ENCODE measurements around the gene INSYN2B. TPM values are rescaled to one million over a fixed set of nuclear protein-coding genes. Genes with fewer than 3 reads are reported as not detected.

Gene INSYN2B
- total RNA-seq, 1 experiment from 2014 or later = not detected

DNA sequence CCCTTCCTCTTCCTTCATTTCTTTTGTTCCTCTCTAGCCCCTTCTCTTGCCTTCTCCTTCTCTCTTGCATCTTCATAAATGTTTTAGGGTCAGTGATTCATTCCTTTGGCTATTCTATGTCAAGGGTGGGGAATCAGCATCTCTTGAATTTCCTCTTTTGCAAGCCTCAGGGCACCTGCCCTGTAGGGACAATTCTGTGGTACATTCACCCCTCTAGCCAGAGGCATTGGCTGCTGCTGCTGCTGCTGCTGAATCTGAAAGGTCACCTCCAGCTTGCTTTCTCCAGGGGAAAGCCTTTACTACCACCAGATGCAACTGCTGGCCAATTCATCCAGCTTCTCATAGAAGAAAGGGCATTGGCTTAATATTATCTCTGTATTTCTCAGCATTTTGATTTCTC is 87.3 kb downstream of the INSYN2B start:
- no peaks in the 10 kb centered on the region for H3K9me2 ChIP-seq (ENCODE audit: insufficient read depth)
- RAD21 ChIA-PET (ENCODE audit: low non-redundant PET in 1 of 2, low total read pairs in 2 of 2, uncharacterized antibody in 2 of 2, unreplicated experiment in 2 of 2) = no interaction called here
- H3K36me3 ChIP-seq (ENCODE audit: control insufficient read depth in 1 of 2, insufficient read depth in 2 of 2, low read length in 2 of 2) = no peaks in the 10 kb centered on the region
- no peaks in the 10 kb centered on the region for H3K9me3 ChIP-seq (ENCODE audit: control insufficient read depth in 1 of 2, insufficient read depth in 1 of 2, low read depth in 1 of 2, low read length in 2 of 2)
- H2AFZ ChIP-seq (ENCODE audit: low read depth, low read length, poor library complexity, severe bottlenecking) = no peak overlapping the region
- no peak overlapping the region for H3K27ac ChIP-seq (ENCODE audit: low read depth, low read length)
- no peak for TF ChIP-seq SRF (IDR thresholded peaks at IDR 0.05; ENCODE audit: low read depth)
- no peak for TF ChIP-seq TCF7L2 (IDR thresholded peaks at IDR 0.05; ENCODE audit: borderline replicate concordance, extremely low read depth, insufficient read depth, insufficient read length)
- TF ChIP-seq EZH2 (IDR thresholded peaks at IDR 0.05) = no peak
- TF ChIP-seq, protein P1, sequence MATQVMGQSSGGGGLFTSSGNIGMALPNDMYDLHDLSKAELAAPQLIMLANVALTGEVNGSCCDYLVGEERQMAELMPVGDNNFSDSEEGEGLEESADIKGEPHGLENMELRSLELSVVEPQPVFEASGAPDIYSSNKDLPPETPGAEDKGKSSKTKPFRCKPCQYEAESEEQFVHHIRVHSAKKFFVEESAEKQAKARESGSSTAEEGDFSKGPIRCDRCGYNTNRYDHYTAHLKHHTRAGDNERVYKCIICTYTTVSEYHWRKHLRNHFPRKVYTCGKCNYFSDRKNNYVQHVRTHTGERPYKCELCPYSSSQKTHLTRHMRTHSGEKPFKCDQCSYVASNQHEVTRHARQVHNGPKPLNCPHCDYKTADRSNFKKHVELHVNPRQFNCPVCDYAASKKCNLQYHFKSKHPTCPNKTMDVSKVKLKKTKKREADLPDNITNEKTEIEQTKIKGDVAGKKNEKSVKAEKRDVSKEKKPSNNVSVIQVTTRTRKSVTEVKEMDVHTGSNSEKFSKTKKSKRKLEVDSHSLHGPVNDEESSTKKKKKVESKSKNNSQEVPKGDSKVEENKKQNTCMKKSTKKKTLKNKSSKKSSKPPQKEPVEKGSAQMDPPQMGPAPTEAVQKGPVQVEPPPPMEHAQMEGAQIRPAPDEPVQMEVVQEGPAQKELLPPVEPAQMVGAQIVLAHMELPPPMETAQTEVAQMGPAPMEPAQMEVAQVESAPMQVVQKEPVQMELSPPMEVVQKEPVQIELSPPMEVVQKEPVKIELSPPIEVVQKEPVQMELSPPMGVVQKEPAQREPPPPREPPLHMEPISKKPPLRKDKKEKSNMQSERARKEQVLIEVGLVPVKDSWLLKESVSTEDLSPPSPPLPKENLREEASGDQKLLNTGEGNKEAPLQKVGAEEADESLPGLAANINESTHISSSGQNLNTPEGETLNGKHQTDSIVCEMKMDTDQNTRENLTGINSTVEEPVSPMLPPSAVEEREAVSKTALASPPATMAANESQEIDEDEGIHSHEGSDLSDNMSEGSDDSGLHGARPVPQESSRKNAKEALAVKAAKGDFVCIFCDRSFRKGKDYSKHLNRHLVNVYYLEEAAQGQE (IDR thresholded peaks at IDR 0.05; ENCODE audit: low read depth) = no peak
- TF ChIP-seq ZNF274 (IDR thresholded peaks at IDR 0.05; ENCODE audit: low read depth, low read length) = no peak
- no peak for TF ChIP-seq ELF1 (IDR thresholded peaks at IDR 0.05; ENCODE audit: borderline replicate concordance, low read depth)
- TF ChIP-seq, protein P2, sequence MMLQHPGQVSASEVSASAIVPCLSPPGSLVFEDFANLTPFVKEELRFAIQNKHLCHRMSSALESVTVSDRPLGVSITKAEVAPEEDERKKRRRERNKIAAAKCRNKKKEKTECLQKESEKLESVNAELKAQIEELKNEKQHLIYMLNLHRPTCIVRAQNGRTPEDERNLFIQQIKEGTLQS (IDR thresholded peaks at IDR 0.05) = no peak
- no peak for TF ChIP-seq ZFX (IDR thresholded peaks at IDR 0.05)
- no peak for TF ChIP-seq CBX3 (IDR thresholded peaks at IDR 0.05; ENCODE audit: low read depth)
- no peak for TF ChIP-seq YY1 (IDR thresholded peaks at IDR 0.05; ENCODE audit: extremely low read depth, insufficient replicate concordance, low read depth, low read length)
- TF ChIP-seq, protein P3, sequence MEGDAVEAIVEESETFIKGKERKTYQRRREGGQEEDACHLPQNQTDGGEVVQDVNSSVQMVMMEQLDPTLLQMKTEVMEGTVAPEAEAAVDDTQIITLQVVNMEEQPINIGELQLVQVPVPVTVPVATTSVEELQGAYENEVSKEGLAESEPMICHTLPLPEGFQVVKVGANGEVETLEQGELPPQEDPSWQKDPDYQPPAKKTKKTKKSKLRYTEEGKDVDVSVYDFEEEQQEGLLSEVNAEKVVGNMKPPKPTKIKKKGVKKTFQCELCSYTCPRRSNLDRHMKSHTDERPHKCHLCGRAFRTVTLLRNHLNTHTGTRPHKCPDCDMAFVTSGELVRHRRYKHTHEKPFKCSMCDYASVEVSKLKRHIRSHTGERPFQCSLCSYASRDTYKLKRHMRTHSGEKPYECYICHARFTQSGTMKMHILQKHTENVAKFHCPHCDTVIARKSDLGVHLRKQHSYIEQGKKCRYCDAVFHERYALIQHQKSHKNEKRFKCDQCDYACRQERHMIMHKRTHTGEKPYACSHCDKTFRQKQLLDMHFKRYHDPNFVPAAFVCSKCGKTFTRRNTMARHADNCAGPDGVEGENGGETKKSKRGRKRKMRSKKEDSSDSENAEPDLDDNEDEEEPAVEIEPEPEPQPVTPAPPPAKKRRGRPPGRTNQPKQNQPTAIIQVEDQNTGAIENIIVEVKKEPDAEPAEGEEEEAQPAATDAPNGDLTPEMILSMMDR (IDR thresholded peaks at IDR 0.05 in 2 of 3, conservative IDR thresholded peaks at IDR 0.05 in 1 of 3; ENCODE audit: borderline replicate concordance in 1 of 3, insufficient read depth in 1 of 3, low read depth in 2 of 3, low read length in 2 of 3) = no peak
- no peak for TF ChIP-seq FOSL1 (IDR thresholded peaks at IDR 0.05; ENCODE audit: low read depth)
- no peak for TF ChIP-seq SIN3A (IDR thresholded peaks at IDR 0.05; ENCODE audit: low read depth)
- H3K4me1 ChIP-seq (ENCODE audit: control insufficient read depth in 1 of 2, insufficient read depth in 2 of 2, low read length in 2 of 2) = no peaks in the 10 kb centered on the region
- no peak overlapping the region for H3K4me2 ChIP-seq (ENCODE audit: low read length)
- no peak overlapping the region for H3K4me3 ChIP-seq (replicated peaks in 1 of 2; ENCODE audit: low read depth in 1 of 2, low read length in 2 of 2)
- BruUV-seq (replicated peaks) = no TSS peak
- ATAC-seq (no peak), DNase-seq (ENCODE audit: low read depth, low spot score) (no peak)
- POLR2A ChIA-PET = no interaction called here
- intact Hi-C loops (cut with micrococcal nuclease) = no loop called here
- H3K79me2 ChIP-seq (ENCODE audit: insufficient read depth, low read length) = no peaks in the 10 kb centered on the region
- no peak overlapping the region for H3K9ac ChIP-seq (ENCODE audit: low read length)
- no peaks in the 10 kb centered on the region for H4K20me1 ChIP-seq (ENCODE audit: insufficient read depth)
- peaks cover 35% of the 10 kb centered on the region for H3K27me3 ChIP-seq (ENCODE audit: insufficient read depth, low read length)
- CTCF ChIA-PET = no interaction called here
